BLaER1 (cell line): ENCODE measurements around the gene RPS6KL1.
A peak's percentile ranks its signal among the peaks of the same experiment; 100 is the strongest.
"Not testable (repeated sequence)": the region's sequence is repeated elsewhere in the genome, so short reads cannot be mapped to it uniquely, and the experiment has no call there.

ENCODE experiments used
- H3K27ac ChIP-seq: shearing (Covaris generic); formaldehyde crosslinking; 2 replicates; pipeline ENCODE4 v1.8.1; 2022
- H3K27me3 ChIP-seq: shearing (Covaris generic); formaldehyde crosslinking; 2 replicates; pipeline ENCODE4 v1.8.1; 2022
- H3K36me3 ChIP-seq: shearing (Covaris generic); formaldehyde crosslinking; 2 replicates; pipeline ENCODE4 v1.8.1; 2022
- H3K4me1 ChIP-seq: shearing (Covaris generic); formaldehyde crosslinking; 2 replicates; pipeline ENCODE4 v1.8.1; 2022
- H3K4me2 ChIP-seq: shearing (Covaris generic); formaldehyde crosslinking; 2 replicates; pipeline ENCODE4 v1.8.1; 2022
- H3K4me3 ChIP-seq: shearing (Covaris generic); formaldehyde crosslinking; 2 replicates; pipeline ENCODE4 v1.8.1; 2022
- H3K9ac ChIP-seq: shearing (Covaris generic); formaldehyde crosslinking; 2 replicates; pipeline ENCODE4 v1.8.1; 2022
- H3K9me3 ChIP-seq: shearing (Covaris generic); formaldehyde crosslinking; 2 replicates; pipeline ENCODE4 v1.8.1; 2022
- H4K20me1 ChIP-seq: shearing (Covaris generic); formaldehyde crosslinking; 2 replicates; pipeline ENCODE4 v1.8.1; 2022
- Cebpa-rat ChIP-seq: shearing (Covaris generic); IDR thresholded peaks from 2 replicates; pipeline ENCODE4 v1.8.1; 2022

The RPS6KL1 gene

DNA sequence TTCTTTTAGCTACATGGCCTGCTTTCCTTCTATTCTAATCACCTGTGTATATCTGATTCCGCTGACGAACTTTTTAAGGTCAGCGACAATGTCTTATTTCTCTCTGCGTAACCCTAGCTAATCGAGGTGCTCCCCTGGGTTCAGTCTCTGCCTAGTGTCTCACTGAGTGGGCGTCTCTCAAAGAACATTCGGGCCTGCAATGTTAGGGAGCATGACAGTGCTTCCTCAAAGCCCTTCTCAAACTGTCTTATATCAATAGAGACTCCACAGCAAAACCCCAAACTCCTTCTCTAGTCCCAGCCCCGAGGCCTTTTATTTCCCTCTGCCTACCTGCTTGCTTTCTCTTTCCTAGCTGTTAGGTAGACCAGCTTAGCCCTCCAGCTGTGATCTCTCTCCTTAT, 13.7 kb upstream of the RPS6KL1 start:
- peak overlapping the region; percentile 86 for H3K4me2 ChIP-seq
- H3K9ac ChIP-seq = no peak overlapping the region
- no peaks in the 10 kb centered on the region for H3K36me3 ChIP-seq
- no peaks in the 10 kb centered on the region for H4K20me1 ChIP-seq
- H3K4me1 ChIP-seq = peaks cover 100% of the 10 kb centered on the region
- H3K27ac ChIP-seq = peak overlapping the region; percentile 95; the same call in 1 of the 2 replicates
- H3K4me3 ChIP-seq = no peak overlapping the region
- TF ChIP-seq Cebpa-rat = no peak
- H3K9me3 ChIP-seq = no peaks in the 10 kb centered on the region
- no peaks in the 10 kb centered on the region for H3K27me3 ChIP-seq

DNA sequence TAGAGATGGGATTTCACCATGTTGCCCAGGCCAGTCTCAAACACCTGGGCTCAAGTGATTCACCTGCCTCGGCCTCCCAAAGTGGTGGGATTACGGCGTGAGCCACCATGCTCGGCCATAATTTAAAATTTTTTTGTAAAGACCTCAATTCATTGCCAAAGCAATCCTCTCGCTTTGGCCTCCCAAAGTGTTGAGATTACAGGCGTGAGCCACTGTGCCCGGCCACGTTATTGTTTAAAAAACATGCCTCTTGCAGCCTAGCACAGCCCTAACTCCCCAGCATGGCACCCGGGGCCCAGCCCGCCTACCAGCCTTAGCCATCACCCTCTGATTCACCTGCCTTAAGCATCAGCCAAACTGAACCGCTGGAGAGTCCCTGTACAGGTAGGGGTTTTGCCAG, 13.1 kb upstream of the RPS6KL1 start:
- Histone ChIP-seq H3K9ac (no peak overlapping the region), H3K27ac (peak overlapping the region; percentile 95), H4K20me1 (no peaks in the 10 kb centered on the region), H3K36me3 (no peaks in the 10 kb centered on the region), H3K4me2 (peak overlapping the region; percentile 86), H3K4me3 (no peak overlapping the region), H3K9me3 (no peaks in the 10 kb centered on the region), H3K4me1 (peaks cover 100% of the 10 kb centered on the region), H3K27me3 (no peaks in the 10 kb centered on the region)
- no peak for TF ChIP-seq Cebpa-rat

DNA sequence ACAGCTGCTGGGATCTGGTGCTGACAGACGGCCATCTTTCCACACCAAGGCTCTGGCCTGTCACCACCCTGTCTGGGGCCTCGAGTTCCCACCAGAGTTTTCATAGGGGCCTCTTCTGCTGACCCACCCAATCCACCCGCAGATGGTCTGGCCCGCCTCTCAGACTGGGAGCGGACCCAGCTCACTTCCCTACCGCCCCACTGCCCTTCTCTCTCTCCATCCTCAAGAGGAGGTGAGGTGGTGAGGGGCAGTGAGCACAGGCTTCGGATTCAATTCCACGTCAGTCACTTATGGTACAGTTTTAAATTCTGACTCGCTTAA, 12.3 kb upstream of the RPS6KL1 start:
- TF ChIP-seq Cebpa-rat = no peak
- H3K9me3 ChIP-seq = no peaks in the 10 kb centered on the region
- peak overlapping the region; percentile 86 for H3K4me2 ChIP-seq

DNA sequence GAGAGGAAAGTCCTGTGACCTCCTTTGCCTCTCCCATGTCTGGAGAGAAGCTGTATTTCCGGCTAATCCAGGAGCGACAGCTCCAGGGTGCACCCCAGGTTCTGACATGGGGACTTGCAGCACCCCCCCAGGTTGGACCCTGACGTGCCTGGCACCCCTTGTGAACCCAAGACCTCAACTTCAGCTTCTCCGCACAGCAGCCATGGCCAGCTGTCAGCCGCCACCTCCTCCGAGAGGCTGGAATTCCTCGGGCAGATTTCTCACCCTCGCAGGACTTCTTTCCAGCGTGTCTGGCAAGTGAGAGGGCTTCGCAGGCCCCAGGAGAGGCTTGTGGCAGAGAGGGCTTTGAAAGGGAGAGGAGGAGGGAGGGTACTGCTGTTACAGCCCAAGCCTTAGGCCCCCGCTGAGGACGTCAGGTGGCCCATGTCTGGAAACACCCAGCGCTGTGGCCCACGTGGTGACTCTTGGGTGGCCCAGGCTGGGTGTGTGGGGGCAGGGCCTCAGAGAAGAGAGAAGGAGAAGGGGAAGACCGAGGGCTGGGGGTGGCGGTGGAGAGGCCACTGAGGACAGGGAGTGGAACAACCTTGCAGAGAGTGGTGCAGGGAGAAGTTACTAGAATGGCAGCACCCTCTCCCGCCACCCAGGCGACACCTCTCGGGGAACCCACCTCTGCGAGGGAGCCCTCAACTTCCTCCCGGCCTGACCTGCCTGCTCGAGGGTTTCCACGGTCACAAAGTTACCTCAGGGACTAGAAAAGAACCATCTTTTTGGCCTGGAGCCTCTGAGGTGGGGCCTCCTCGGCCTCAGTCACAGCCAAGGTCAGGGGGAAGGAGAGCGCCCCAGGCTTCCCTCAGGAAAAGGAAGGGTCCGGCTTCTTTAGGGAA, 11.7 kb upstream of the RPS6KL1 start:
- Histone ChIP-seq H4K20me1 (no peaks in the 10 kb centered on the region), H3K27ac (peak overlapping the region; percentile 95), H3K4me1 (peaks cover 100% of the 10 kb centered on the region), H3K4me2 (peak overlapping the region; percentile 86), H3K4me3 (peak overlapping the region; percentile 59), H3K36me3 (no peaks in the 10 kb centered on the region), H3K9me3 (no peaks in the 10 kb centered on the region), H3K27me3 (no peaks in the 10 kb centered on the region), H3K9ac (peak overlapping the region; percentile 75)
- TF ChIP-seq Cebpa-rat = no peak

More for the DNA sequence above, 12.3 kb upstream of the RPS6KL1 start:
- Histone ChIP-seq H3K36me3 (no peaks in the 10 kb centered on the region), H3K27ac (peak overlapping the region; percentile 95), H3K4me3 (peak overlapping the region; percentile 59), H3K27me3 (no peaks in the 10 kb centered on the region), H3K9ac (peak overlapping the region; percentile 75), H4K20me1 (no peaks in the 10 kb centered on the region), H3K4me1 (peaks cover 100% of the 10 kb centered on the region)

DNA sequence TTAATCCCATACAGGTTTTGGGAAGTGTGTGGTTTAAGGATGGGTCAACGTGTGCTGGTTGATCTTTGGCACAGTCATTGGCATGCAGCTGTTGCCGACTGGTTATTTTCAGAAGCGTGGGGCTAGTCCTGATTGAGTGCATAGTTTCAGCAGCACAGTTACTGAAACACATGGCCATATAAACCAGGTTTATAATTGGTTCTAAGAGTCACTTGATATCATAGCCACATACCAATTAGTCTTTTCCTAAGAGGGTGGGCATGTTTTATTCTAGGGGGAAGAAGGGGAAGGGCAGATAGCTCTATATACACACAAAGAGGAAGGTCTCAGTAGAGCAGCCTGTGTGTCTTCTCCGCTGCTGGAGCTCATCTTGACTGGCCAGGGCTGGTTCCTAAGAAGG, 11.0 kb upstream of the RPS6KL1 start:
- TF ChIP-seq Cebpa-rat = no peak
- H3K9ac ChIP-seq = peak overlapping the region; percentile 75
- H3K4me1 ChIP-seq = peaks cover 100% of the 10 kb centered on the region
- peak overlapping the region; percentile 95 for H3K27ac ChIP-seq
- H3K9me3 ChIP-seq = no peaks in the 10 kb centered on the region
- H3K4me2 ChIP-seq = peak overlapping the region; percentile 86
- peak overlapping the region; percentile 59 for H3K4me3 ChIP-seq
- H4K20me1 ChIP-seq = no peaks in the 10 kb centered on the region
- H3K36me3 ChIP-seq = no peaks in the 10 kb centered on the region
- no peaks in the 10 kb centered on the region for H3K27me3 ChIP-seq

DNA sequence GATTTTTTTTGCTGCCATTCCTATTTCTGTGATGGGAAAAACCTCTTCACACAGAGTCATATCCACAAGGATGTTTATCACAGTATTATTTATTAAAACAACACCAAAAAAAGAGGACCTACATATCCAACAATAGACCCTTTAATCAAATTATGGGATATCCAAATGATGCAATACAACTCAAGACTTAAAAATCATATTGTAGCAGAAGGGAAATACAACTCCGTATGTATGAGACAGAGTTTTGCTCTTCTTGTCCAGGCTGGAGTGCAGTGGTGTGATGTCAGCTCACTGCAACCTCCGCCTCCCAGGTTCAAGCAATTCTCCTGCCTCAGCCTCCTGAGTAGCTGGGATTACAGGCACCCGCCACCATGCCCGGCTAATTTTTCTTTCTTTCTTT, 9.9 kb upstream of the RPS6KL1 start:
- not testable (repeated sequence) for H3K27me3 ChIP-seq, H4K20me1 ChIP-seq, H3K36me3 ChIP-seq, H3K9me3 ChIP-seq
- H3K4me2 ChIP-seq = peak overlapping the region; percentile 86
- peak overlapping the region; percentile 80 for H3K9ac ChIP-seq
- H3K27ac ChIP-seq = peak overlapping the region; percentile 95
- H3K4me1 ChIP-seq = peaks cover 94% of the 10 kb centered on the region
- peak overlapping the region; percentile 52 for H3K4me3 ChIP-seq

DNA sequence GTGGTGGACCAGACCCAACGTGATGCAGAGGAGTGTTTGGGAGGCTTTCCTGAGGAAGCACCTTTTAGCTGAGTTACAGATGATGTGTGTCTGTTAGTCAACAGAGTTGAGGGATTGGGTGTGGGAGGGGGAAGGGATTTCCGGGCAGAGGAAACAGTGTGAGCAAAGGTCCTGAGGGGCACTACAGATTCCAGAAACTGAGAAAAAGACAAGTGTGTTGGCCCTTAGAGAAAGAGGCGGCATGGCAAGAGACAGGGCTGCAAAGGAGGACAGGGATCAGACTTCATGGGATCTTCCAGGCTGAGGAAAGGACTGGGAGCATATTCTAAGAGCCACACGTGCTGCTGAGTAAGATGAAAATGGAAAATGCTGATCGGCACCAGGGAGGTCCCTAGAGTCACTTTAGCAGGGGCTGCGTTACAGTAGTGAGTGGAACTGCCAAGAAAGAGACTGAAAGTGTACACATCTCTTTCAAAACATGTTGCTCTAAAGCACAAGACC, 9.4 kb upstream of the RPS6KL1 start:
- Histone ChIP-seq H3K9ac (peak overlapping the region; percentile 80), H3K27ac (peak overlapping the region; percentile 95), H3K4me2 (peak overlapping the region; percentile 86)

DNA sequence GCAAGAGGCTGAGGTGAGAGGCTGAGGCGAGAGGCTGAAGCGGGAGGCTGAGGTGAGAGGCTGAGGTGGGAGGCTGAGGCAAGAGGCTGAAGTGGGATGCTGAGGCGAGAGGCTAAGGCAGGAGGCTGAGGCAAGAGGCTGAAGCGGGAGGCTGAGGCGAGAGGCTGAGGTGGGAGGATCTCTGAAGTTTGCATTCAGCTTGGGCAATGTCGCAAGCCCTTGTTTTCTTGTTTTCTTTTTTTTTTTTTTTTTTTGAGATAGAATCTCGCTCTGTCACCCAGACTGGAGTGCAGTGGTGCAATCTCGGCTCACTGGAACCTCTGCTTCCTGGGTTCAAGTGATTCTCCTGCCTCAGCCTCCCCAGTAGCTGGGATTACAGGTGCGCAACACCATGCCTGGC, 8.7 kb upstream of the RPS6KL1 start:
- not testable (repeated sequence) for H4K20me1 ChIP-seq, H3K4me3 ChIP-seq, H3K9me3 ChIP-seq, H3K27me3 ChIP-seq, H3K36me3 ChIP-seq
- Histone ChIP-seq H3K27ac (peak overlapping the region; percentile 95), H3K4me2 (peak overlapping the region; percentile 86), H3K4me1 (peaks cover 83% of the 10 kb centered on the region), H3K9ac (peak overlapping the region; percentile 80; the same call in 1 of the 2 replicates)

More for the DNA sequence above, 9.4 kb upstream of the RPS6KL1 start:
- no peak for TF ChIP-seq Cebpa-rat
- Histone ChIP-seq H3K4me1 (peaks cover 90% of the 10 kb centered on the region), H3K27me3 (no peaks in the 10 kb centered on the region), H3K36me3 (no peaks in the 10 kb centered on the region), H4K20me1 (no peaks in the 10 kb centered on the region), H3K9me3 (no peaks in the 10 kb centered on the region), H3K4me3 (peak overlapping the region; percentile 52)

DNA sequence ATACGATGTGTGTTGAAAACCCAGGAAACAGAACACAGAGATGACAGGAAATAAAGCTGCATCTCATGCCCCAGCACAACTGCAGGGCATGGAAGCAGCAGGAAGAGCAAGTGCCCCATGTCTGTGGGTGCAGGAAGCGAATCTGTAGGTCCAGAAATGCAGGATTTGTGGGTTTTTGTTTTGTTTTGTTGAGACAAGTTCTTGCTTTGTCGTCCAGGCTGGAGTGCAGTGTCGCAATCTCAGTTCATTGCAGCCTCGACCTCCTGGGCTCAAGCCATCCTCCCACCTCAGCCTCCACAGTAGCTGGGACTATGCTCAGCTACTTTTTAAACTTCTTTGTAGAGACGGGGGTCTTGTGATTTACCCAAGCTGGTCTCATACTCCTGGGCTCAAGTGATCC, 6.2 kb upstream of the RPS6KL1 start:
- H3K4me2 ChIP-seq = peak overlapping the region; percentile 86
- peaks cover 58% of the 10 kb centered on the region for H3K4me1 ChIP-seq
- peak; percentile 73 for TF ChIP-seq Cebpa-rat
- no peaks in the 10 kb centered on the region for H3K27me3 ChIP-seq
- H3K36me3 ChIP-seq = no peaks in the 10 kb centered on the region
- no peaks in the 10 kb centered on the region for H3K9me3 ChIP-seq
- H3K9ac ChIP-seq = no peak overlapping the region
- no peaks in the 10 kb centered on the region for H4K20me1 ChIP-seq
- H3K27ac ChIP-seq = peak overlapping the region; percentile 14; the same call in 1 of the 2 replicates
- no peak overlapping the region for H3K4me3 ChIP-seq

DNA sequence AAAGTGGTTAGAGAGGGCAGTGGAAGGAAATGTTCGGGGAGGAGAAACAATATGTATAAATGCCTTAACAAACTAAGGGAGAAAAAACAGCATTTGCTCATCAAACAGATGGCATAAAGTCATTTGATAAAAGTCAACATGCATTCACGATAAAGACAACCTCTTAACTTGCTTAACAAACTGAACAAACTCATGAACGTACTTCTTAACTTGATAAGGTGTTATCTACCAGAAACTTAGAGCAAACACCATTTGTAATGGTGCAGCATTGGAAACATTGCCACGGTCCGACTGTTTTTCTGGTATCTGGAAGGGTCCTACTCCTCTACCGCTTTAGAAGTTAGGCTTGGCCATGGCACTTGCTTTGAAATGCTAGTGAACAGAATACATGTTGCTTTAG, 4.2 kb upstream of the RPS6KL1 start:
- no peaks in the 10 kb centered on the region for H3K36me3 ChIP-seq
- H3K9me3 ChIP-seq = no peaks in the 10 kb centered on the region
- no peak overlapping the region for H3K9ac ChIP-seq
- H4K20me1 ChIP-seq = no peaks in the 10 kb centered on the region
- no peak overlapping the region for H3K4me2 ChIP-seq
- H3K27me3 ChIP-seq = no peaks in the 10 kb centered on the region
- no peak overlapping the region for H3K4me3 ChIP-seq
- peaks cover 51% of the 10 kb centered on the region for H3K4me1 ChIP-seq
- TF ChIP-seq Cebpa-rat = no peak
- H3K27ac ChIP-seq = no peak overlapping the region
